Activated naive CD4-positive, alpha-beta T cell treated with anti-CD3 and anti-CD28 coated beads, Interleukin-2, amount 50 U/mL, for 72 hours (primary cell): ENCODE results near the gene MCM3. TPM values are rescaled to one million over a fixed set of nuclear protein-coding genes. Genes with fewer than 3 reads are reported as not detected.

ENCODE experiments used
- ATAC-seq, 2 donors: fragments of 150-1000 bp; cut with Tn5 transposase; 2 replicates each; pipeline ENCODE4 v1.10.0; 2021; ENCODE audit warnings: mild to moderate bottlenecking in 2 of 2, moderate library complexity in 2 of 2
- DNase-seq, 2 donors: peaks; one replicate each; pipeline ENCODE4 v3.0.0; 2021 to 2022; ENCODE audit warnings: low spot score in 2 of 2
- H3K27ac Mint-ChIP-seq, 2 donors: one replicate each; pipeline ENCODE4 v1.8.0; 2022; ENCODE audit warnings: mild to moderate bottlenecking in 2 of 2, mixed read lengths in 2 of 2
- H3K36me3 Mint-ChIP-seq, 2 donors: one replicate each; pipeline ENCODE4 v1.8.0; 2022; ENCODE audit warnings: mixed read lengths in 2 of 2
- H3K9me3 Mint-ChIP-seq, 2 donors: one replicate each; pipeline ENCODE4 v1.8.0; 2022; ENCODE audit warnings: mixed read lengths in 2 of 2
- total RNA-seq, 2 donors: library from RNA; stranded (reverse); gene quantifications; one replicate each; pipeline ENCODE4 v1.2.3, GENCODE V29; 2022

Gene MCM3
- 100 to 1,000 TPM; 239 to 276 TPM for total RNA-seq

- ATAC-seq = peak; percentile 97 to 98
These were observed at the start of gene MCM3 for GRCh38 chr6:52284460-52285176. Gene MCM3, minus strand, starts transcription at chr6:52284742. Its CDS starts 68 bp downstream, at chr6:52284674.

GRCh38 chr6:52333840-52334200 lies 49.3 kb upstream of the MCM3 start:
- peak; percentile 50 to 80 for ATAC-seq
- Mint-ChIP-seq H3K9me3 (peaks cover 0 to 4% of the 10 kb centered on the region in 2 donors), H3K27ac (peak overlapping the region; percentile 38 to 52), H3K36me3 (no peaks in the 10 kb centered on the region)
- DNase-seq = no peak

More at GRCh38 chr6:52284460-52285176, at the start of gene MCM3:
- H3K27ac Mint-ChIP-seq = peak within 1 kb of the TSS; percentile 52 to 90
- no peaks in the 10 kb centered on the region for H3K9me3 Mint-ChIP-seq
- DNase-seq = peak; percentile 91 to 99
- peaks cover 34 to 45% of the 10 kb centered on the region in 2 donors for H3K36me3 Mint-ChIP-seq

- ATAC-seq (no peak), DNase-seq (no peak)
- Mint-ChIP-seq H3K9me3 (peaks cover 0 to 4% of the 10 kb centered on the region in 2 donors), H3K27ac (peak overlapping the region in 1 of 2 donors; percentile 38), H3K36me3 (no peaks in the 10 kb centered on the region)
These were observed 47.4 kb upstream of the MCM3 start for GRCh38 chr6:52331793-52332457.

- ATAC-seq = no peak
- DNase-seq = no peak
- no peak overlapping the region for H3K27ac Mint-ChIP-seq
- H3K36me3 Mint-ChIP-seq = no peaks in the 10 kb centered on the region
- H3K9me3 Mint-ChIP-seq = peaks cover 0 to 4% of the 10 kb centered on the region in 2 donors
These were observed 45.9 kb upstream of the MCM3 start for GRCh38 chr6:52330470-52330869.

- Mint-ChIP-seq H3K9me3 (peaks cover 0 to 4% of the 10 kb centered on the region in 2 donors), H3K27ac (no peak overlapping the region), H3K36me3 (no peaks in the 10 kb centered on the region)
- ATAC-seq (no peak), DNase-seq (no peak)
These were observed 44.2 kb upstream of the MCM3 start for GRCh38 chr6:52328729-52329128.

- no peak overlapping the region for H3K27ac Mint-ChIP-seq
- no peaks in the 10 kb centered on the region for H3K36me3 Mint-ChIP-seq
- ATAC-seq = no peak
- DNase-seq = no peak
- peaks cover 0 to 4% of the 10 kb centered on the region in 2 donors for H3K9me3 Mint-ChIP-seq
These were observed 43.7 kb upstream of the MCM3 start for GRCh38 chr6:52328303-52328662.

GRCh38 chr6:52326540-52327364 lies 42.2 kb upstream of the MCM3 start:
- Mint-ChIP-seq H3K27ac (no peak overlapping the region), H3K36me3 (no peaks in the 10 kb centered on the region), H3K9me3 (no peaks in the 10 kb centered on the region)
- ATAC-seq (no peak), DNase-seq (no peak)

- no peak for ATAC-seq
- no peak for DNase-seq
- Mint-ChIP-seq H3K36me3 (no peaks in the 10 kb centered on the region), H3K27ac (no peak overlapping the region), H3K9me3 (no peaks in the 10 kb centered on the region)
These were observed 41.3 kb upstream of the MCM3 start for GRCh38 chr6:52325695-52326471.

- H3K27ac Mint-ChIP-seq = no peak overlapping the region
- no peak for DNase-seq
- ATAC-seq = no peak
- H3K9me3 Mint-ChIP-seq = no peaks in the 10 kb centered on the region
- H3K36me3 Mint-ChIP-seq = no peaks in the 10 kb centered on the region
These were observed 39.6 kb upstream of the MCM3 start for GRCh38 chr6:52324189-52324588.

GRCh38 chr6:52317841-52318581 lies 33.5 kb upstream of the MCM3 start:
- Mint-ChIP-seq H3K36me3 (no peaks in the 10 kb centered on the region), H3K27ac (no peak overlapping the region), H3K9me3 (no peaks in the 10 kb centered on the region)
- peak; percentile 86 to 87 for ATAC-seq
- no peak for DNase-seq

- Mint-ChIP-seq H3K27ac (no peak overlapping the region), H3K36me3 (no peaks in the 10 kb centered on the region), H3K9me3 (no peaks in the 10 kb centered on the region)
- DNase-seq (no peak), ATAC-seq (no peak)
These were observed 32.7 kb upstream of the MCM3 start for GRCh38 chr6:52317211-52317610.

- ATAC-seq = no peak
- H3K36me3 Mint-ChIP-seq = no peaks in the 10 kb centered on the region
- H3K9me3 Mint-ChIP-seq = peaks cover 0 to 3% of the 10 kb centered on the region in 2 donors
- DNase-seq = no peak
- H3K27ac Mint-ChIP-seq = no peak overlapping the region
These were observed 30.2 kb upstream of the MCM3 start for GRCh38 chr6:52314752-52315151.

- DNase-seq = no peak
- no peak for ATAC-seq
- Mint-ChIP-seq H3K36me3 (no peaks in the 10 kb centered on the region), H3K9me3 (peaks cover 0 to 3% of the 10 kb centered on the region in 2 donors), H3K27ac (no peak overlapping the region)
These were observed 27.9 kb upstream of the MCM3 start for GRCh38 chr6:52312461-52312860.

- peaks cover 0 to 3% of the 10 kb centered on the region in 2 donors for H3K9me3 Mint-ChIP-seq
- no peak overlapping the region for H3K27ac Mint-ChIP-seq
- DNase-seq (no peak), ATAC-seq (no peak)
- H3K36me3 Mint-ChIP-seq = no peaks in the 10 kb centered on the region
These were observed 26.4 kb upstream of the MCM3 start for GRCh38 chr6:52310932-52311331.

GRCh38 chr6:52307900-52308372 lies 23.4 kb upstream of the MCM3 start:
- peaks cover 0 to 3% of the 10 kb centered on the region in 2 donors for H3K9me3 Mint-ChIP-seq
- ATAC-seq (peak; percentile 42 to 47), DNase-seq (no peak)
- H3K27ac Mint-ChIP-seq = peak overlapping the region in 1 of 2 donors; percentile 87
- H3K36me3 Mint-ChIP-seq = no peaks in the 10 kb centered on the region
